Thyroid gland (tissue), 4 donors: ENCODE measurements around the gene PCK2.

Source experiments
- POLR2A ChIP-seq, 2 donors: fragments of 450-650 bp; IDR thresholded peaks; one replicate each; pipeline ENCODE4 v1.6.1; 2017; ENCODE audit warnings: antibody characterized with exemption in 2 of 2, mild to moderate bottlenecking in 2 of 2, moderate library complexity in 1 of 2
- TF ChIP-seq, protein P1 (sequence below), 6 experiments: fragments of 200-600 bp in 3 of 6; fragments of 450-650 bp in 3 of 6; sonication (generic) in 3 of 6; IDR thresholded peaks; one replicate each; pipeline ENCODE4 v1.5.1; 2016 to 2019; ENCODE audit warnings: antibody characterized with exemption in 6 of 6, mild to moderate bottlenecking in 2 of 6, inconsistent platforms in 1 of 6, moderate library complexity in 1 of 6

DNA sequence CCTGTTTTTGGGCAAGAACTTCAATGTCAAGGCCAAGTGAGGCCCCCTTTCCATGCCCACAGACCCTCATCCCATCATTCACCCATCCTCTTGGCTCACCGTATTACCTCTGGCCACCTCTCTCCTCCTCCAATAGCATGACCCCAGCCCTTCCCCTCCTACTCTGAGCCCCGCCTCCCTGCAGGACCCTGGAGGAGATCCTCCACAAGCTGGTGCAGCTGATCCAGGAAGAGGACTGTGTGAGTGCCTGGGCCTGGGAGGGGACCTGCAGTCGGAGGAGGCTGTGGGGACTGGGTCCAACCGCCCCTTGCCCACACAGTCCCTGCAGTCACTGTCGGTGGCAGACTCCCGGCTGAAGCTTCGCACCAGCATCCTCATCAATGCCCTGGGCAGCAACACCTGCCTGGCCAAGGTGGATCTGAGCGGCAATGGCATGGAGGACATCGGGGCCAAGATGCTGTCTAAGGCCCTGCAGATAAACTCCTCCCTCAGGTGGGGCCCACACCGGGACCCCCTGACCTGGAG is 35.1 kb upstream of the PCK2 start:
- TF ChIP-seq POLR2A (IDR thresholded peaks at IDR 0.05): no peak
- TF ChIP-seq, protein P1, sequence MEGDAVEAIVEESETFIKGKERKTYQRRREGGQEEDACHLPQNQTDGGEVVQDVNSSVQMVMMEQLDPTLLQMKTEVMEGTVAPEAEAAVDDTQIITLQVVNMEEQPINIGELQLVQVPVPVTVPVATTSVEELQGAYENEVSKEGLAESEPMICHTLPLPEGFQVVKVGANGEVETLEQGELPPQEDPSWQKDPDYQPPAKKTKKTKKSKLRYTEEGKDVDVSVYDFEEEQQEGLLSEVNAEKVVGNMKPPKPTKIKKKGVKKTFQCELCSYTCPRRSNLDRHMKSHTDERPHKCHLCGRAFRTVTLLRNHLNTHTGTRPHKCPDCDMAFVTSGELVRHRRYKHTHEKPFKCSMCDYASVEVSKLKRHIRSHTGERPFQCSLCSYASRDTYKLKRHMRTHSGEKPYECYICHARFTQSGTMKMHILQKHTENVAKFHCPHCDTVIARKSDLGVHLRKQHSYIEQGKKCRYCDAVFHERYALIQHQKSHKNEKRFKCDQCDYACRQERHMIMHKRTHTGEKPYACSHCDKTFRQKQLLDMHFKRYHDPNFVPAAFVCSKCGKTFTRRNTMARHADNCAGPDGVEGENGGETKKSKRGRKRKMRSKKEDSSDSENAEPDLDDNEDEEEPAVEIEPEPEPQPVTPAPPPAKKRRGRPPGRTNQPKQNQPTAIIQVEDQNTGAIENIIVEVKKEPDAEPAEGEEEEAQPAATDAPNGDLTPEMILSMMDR (IDR thresholded peaks at IDR 0.05): no peak
